B cell (primary cell): Measurements from ENCODE around the gene SEMA6D. TPM values are rescaled to one million over a fixed set of nuclear protein-coding genes. Genes with fewer than 3 reads are reported as not detected.

ENCODE experiments used
- ATAC-seq: fragments of 200-7000 bp; cut with Tn5 transposase; one replicate; pipeline ENCODE4 v1.10.0; 2021; ENCODE audit warnings: low read depth, mild to moderate bottlenecking, moderate number of reproducible peaks, moderate library complexity
- CTCF ChIA-PET: fragments of 350-600 bp; sonication (Branson Sonifier 250); formaldehyde crosslinking; loops from one replicate; lab custom pipeline; 2021; ENCODE audit warnings: antibody characterized with exemption, inconsistent platforms; lab: Charles Lee
- POLR2A ChIA-PET: fragments of 350-600 bp; sonication (Branson Sonifier 250); formaldehyde crosslinking; loops from one replicate; lab custom pipeline; 2021; ENCODE audit warnings: antibody characterized with exemption; lab: Charles Lee
- DNase-seq: peaks from one replicate; pipeline ENCODE4 v3.0.0; 2013
- H2AFZ ChIP-seq: 2 replicates; pipeline ENCODE4 v1.6.1; 2012; ENCODE audit warnings: mild to moderate bottlenecking, low read depth, low read length; ENCODE audit not compliant: insufficient read depth, poor library complexity, severe bottlenecking
- H3K27ac ChIP-seq, 2 donors: 1 replicate in 1 of 2; 2 replicates in 1 of 2; pipeline ENCODE4 v1.5.1; 2012 to 2013; ENCODE audit warnings: low read length in 2 of 2, mild to moderate bottlenecking in 2 of 2, moderate library complexity in 1 of 2
- H3K27me3 ChIP-seq, 4 experiments: fragments of 200-600 bp in 1 of 4; sonication (generic) in 1 of 4; replicated peaks in 1 of 4; 1 replicate in 2 of 4; 2 replicates in 2 of 4; pipeline versions ENCODE4 v1.6.1 to v1.7.0; 2013 to 2016; ENCODE audit warnings: low read length in 3 of 4, mild to moderate bottlenecking in 2 of 4, mixed read lengths in 1 of 4, moderate library complexity in 1 of 4; ENCODE audit not compliant: insufficient read depth in 4 of 4, control insufficient read depth in 3 of 4; ENCODE audit errors: control extremely low read depth in 1 of 4
- H3K36me3 ChIP-seq, 2 experiments: replicated peaks in 1 of 2; 1 replicate in 1 of 2; 2 replicates in 1 of 2; pipeline versions ENCODE4 v1.6.1 to v1.7.1; 2013; ENCODE audit warnings: low read length in 1 of 2; ENCODE audit not compliant: insufficient read depth in 2 of 2, control insufficient read depth in 1 of 2; ENCODE audit errors: control extremely low read depth in 1 of 2, extremely low read depth in 1 of 2
- H3K4me1 ChIP-seq, 2 donors: fragments of 200-600 bp in 1 of 2; sonication (generic) in 1 of 2; 1 replicate in 1 of 2; 2 replicates in 1 of 2; pipeline versions ENCODE4 v1.5.1 to v1.6.1; 2013 to 2017; ENCODE audit warnings: low read length in 2 of 2; ENCODE audit not compliant: control insufficient read depth in 2 of 2, insufficient read depth in 2 of 2
- H3K4me2 ChIP-seq: replicated peaks from 2 replicates; pipeline ENCODE3; 2012; ENCODE audit warnings: mild to moderate bottlenecking, low read depth, low read length; ENCODE audit not compliant: poor library complexity, severe bottlenecking
- H3K4me3 ChIP-seq, 5 experiments: fragments of 200-600 bp in 1 of 5; sonication (generic) in 1 of 5; 1 replicate in 3 of 5; 2 replicates in 2 of 5; pipeline versions ENCODE4 v1.5.1 to v1.7.0; 2011 to 2016; ENCODE audit warnings: low read length in 4 of 5, mild to moderate bottlenecking in 4 of 5, low read depth in 2 of 5, control low read depth in 1 of 5, moderate library complexity in 1 of 5; ENCODE audit not compliant: insufficient read depth in 1 of 5; ENCODE audit errors: control extremely low read depth in 1 of 5, extremely low read depth in 1 of 5
- H3K79me2 ChIP-seq: fragments of 200-600 bp; sonication (generic); one replicate; pipeline ENCODE4 v1.6.0; 2016; ENCODE audit warnings: low read length; ENCODE audit not compliant: control insufficient read depth, insufficient read depth
- H3K9ac ChIP-seq: fragments of 200-600 bp; sonication (generic); 2 replicates; pipeline ENCODE4 v1.6.1; 2017; ENCODE audit warnings: mild to moderate bottlenecking, low read length, moderate library complexity
- H3K9me3 ChIP-seq, 3 donors: one replicate each; pipeline versions ENCODE4 v1.6.1 to v1.7.1; 2013; ENCODE audit warnings: low read length in 2 of 3; ENCODE audit not compliant: control insufficient read depth in 2 of 3, insufficient read depth in 1 of 3; ENCODE audit errors: control extremely low read depth in 1 of 3
- H4K20me1 ChIP-seq: 2 replicates; pipeline ENCODE4 v1.6.0; 2012; ENCODE audit warnings: mild to moderate bottlenecking, low read length; ENCODE audit not compliant: insufficient read depth, control insufficient read depth, poor library complexity, severe bottlenecking
- H3K27ac Mint-ChIP-seq: one replicate; pipeline ENCODE4 v1.8.0; 2021; ENCODE audit warnings: mixed read lengths
- H3K27me3 Mint-ChIP-seq: one replicate; pipeline ENCODE4 v1.8.0; 2021; ENCODE audit warnings: mixed read lengths
- H3K4me1 Mint-ChIP-seq: one replicate; pipeline ENCODE4 v1.8.0; 2021; ENCODE audit warnings: mixed read lengths
- H3K4me3 Mint-ChIP-seq: one replicate; pipeline ENCODE4 v1.8.0; 2021; ENCODE audit warnings: mixed read lengths
- H3K9me3 Mint-ChIP-seq: one replicate; pipeline ENCODE4 v1.8.0; 2022; ENCODE audit warnings: mixed read lengths; ENCODE audit not compliant: insufficient read depth
- EZH2 ChIP-seq: IDR thresholded peaks from 2 replicates; pipeline ENCODE4 v1.6.1; 2012; ENCODE audit warnings: borderline replicate concordance, low read depth, mild to moderate bottlenecking, moderate library complexity, low read length; ENCODE audit not compliant: insufficient read depth, poor library complexity, severe bottlenecking
- WGBS: methylation state at CpG from one replicate; pipeline ENCODE4 v1.1.5; 2013; ENCODE audit warnings: missing lambda C conversion rate; ENCODE audit not compliant: insufficient coverage; 5-methylcytosine and 5-hydroxymethylcytosine counted together
- intact Hi-C: fragments of 100-400 bp; cut with micrococcal nuclease; formaldehyde crosslinking; loops from one replicate; pipeline ENCODE4 v1.10.0; 2022
- polyA plus RNA-seq: library from polyadenylated mRNA; depleted of rRNA; stranded (reverse); fragments of >200 nt; gene quantifications from 2 replicates; pipeline ENCODE4 v1.2.3, GENCODE V29; 2012
- total RNA-seq, 2 donors: library from RNA; stranded (reverse); fragments of 120-200 nt in 1 of 2; gene quantifications; 1 replicate in 1 of 2; 2 replicates in 1 of 2; pipeline versions ENCODE4 v1.2.3 to v1.2.4, GENCODE V29; 2013 to 2022
- TF ChIP-seq, protein P1 (sequence below): fragments of 200-600 bp; IDR thresholded peaks from one replicate; pipeline ENCODE4 v1.8.0; 2022; ENCODE audit warnings: antibody characterized with exemption, mild to moderate bottlenecking

The SEMA6D gene
- total and polyA plus RNA-seq, 2 donors (not counting 1 experiment from before 2014, with no cell fraction given) = not detected

DNA sequence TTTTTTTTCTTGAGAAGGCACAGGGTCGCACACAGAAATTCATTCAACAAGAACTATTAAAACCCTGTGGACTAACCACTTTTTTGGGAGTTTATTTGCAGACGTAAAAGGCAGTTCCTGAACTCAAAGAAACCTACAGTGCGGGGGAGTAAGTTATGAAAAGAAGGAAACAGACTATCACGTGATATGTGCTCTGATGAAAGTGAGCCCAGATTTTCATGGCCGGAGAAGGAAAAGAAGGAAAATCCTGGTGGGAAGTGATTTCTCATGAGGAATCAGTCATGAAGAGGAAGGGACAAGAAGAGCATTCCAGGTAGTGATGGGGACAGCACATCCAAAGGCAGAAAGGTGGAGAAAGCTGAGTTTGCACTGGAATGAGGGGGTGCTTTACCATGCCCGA, 26.1 kb downstream of the SEMA6D start:
- no peaks in the 10 kb centered on the region for H3K9me3 Mint-ChIP-seq
- ChIA-PET CTCF (no interaction called here), POLR2A (no interaction called here)
- H3K9ac ChIP-seq = no peak overlapping the region
- H4K20me1 ChIP-seq = no peaks in the 10 kb centered on the region
- H3K9me3 ChIP-seq = no peaks in the 10 kb centered on the region
- H3K4me2 ChIP-seq = no peak overlapping the region
- ATAC-seq (no peak), DNase-seq (no peak)
- no peak overlapping the region for H3K27ac Mint-ChIP-seq
- H3K4me3 ChIP-seq = no peak overlapping the region
- intact Hi-C loops = no loop called here
- no peaks in the 10 kb centered on the region for H3K27me3 ChIP-seq
- H3K27ac ChIP-seq = no peak overlapping the region
- TF ChIP-seq, protein P1, sequence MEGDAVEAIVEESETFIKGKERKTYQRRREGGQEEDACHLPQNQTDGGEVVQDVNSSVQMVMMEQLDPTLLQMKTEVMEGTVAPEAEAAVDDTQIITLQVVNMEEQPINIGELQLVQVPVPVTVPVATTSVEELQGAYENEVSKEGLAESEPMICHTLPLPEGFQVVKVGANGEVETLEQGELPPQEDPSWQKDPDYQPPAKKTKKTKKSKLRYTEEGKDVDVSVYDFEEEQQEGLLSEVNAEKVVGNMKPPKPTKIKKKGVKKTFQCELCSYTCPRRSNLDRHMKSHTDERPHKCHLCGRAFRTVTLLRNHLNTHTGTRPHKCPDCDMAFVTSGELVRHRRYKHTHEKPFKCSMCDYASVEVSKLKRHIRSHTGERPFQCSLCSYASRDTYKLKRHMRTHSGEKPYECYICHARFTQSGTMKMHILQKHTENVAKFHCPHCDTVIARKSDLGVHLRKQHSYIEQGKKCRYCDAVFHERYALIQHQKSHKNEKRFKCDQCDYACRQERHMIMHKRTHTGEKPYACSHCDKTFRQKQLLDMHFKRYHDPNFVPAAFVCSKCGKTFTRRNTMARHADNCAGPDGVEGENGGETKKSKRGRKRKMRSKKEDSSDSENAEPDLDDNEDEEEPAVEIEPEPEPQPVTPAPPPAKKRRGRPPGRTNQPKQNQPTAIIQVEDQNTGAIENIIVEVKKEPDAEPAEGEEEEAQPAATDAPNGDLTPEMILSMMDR = no peak
- no peak for TF ChIP-seq EZH2
- H3K36me3 ChIP-seq = no peaks in the 10 kb centered on the region
- no peaks in the 10 kb centered on the region for H3K79me2 ChIP-seq
- WGBS = 94% methylated on average over 4 of the region's 6 CpGs
- H3K4me3 Mint-ChIP-seq = no peak overlapping the region
- no peaks in the 10 kb centered on the region for H3K4me1 Mint-ChIP-seq
- no peaks in the 10 kb centered on the region for H3K4me1 ChIP-seq
- no peaks in the 10 kb centered on the region for H3K27me3 Mint-ChIP-seq
- H2AFZ ChIP-seq = no peak overlapping the region

DNA sequence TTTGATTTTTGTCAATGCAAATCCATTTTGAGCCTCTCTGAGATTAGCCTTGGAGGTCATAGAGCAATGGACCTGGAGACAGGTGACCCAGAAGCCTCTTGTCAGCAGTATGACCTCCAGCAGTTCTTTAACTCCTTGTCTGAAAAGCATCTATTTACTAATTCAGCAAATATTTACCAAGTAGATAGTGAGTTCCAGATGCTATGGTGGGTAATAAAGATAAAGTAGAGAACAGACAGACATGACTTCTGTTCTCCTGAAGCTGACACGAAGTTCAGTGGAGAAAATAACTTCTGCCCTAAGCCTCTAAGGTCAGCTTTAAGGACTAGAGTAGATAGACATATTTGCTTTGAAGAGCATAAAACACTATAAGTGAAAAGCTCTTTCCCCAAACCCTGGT, 26.6 kb downstream of the SEMA6D start:
- Mint-ChIP-seq H3K4me3 (no peak overlapping the region), H3K27me3 (no peaks in the 10 kb centered on the region), H3K4me1 (no peaks in the 10 kb centered on the region), H3K9me3 (no peaks in the 10 kb centered on the region), H3K27ac (no peak overlapping the region)
- DNase-seq (no peak), ATAC-seq (no peak)
- H3K4me1 ChIP-seq = no peaks in the 10 kb centered on the region
- H3K9ac ChIP-seq = no peak overlapping the region
- intact Hi-C loops = no loop called here
- no peak overlapping the region for H3K4me3 ChIP-seq
- CTCF ChIA-PET = no interaction called here
- POLR2A ChIA-PET = no interaction called here
- no peaks in the 10 kb centered on the region for H4K20me1 ChIP-seq
- no peak overlapping the region for H3K27ac ChIP-seq
- no peaks in the 10 kb centered on the region for H3K27me3 ChIP-seq
- no CpG with 5 or more reads among the region's 1 CpG for WGBS
- H3K79me2 ChIP-seq = no peaks in the 10 kb centered on the region
- H3K4me2 ChIP-seq = no peak overlapping the region
- no peaks in the 10 kb centered on the region for H3K36me3 ChIP-seq
- no peak overlapping the region for H2AFZ ChIP-seq
- no peaks in the 10 kb centered on the region for H3K9me3 ChIP-seq
- TF ChIP-seq EZH2 = no peak
- TF ChIP-seq, protein P1 = no peak
